Mammary epithelial cell (primary cell): ENCODE measurements around the gene ITGAV.

Experiments
- EZH2 ChIP-seq: IDR thresholded peaks from 2 replicates; pipeline ENCODE4 v1.6.1; 2012; ENCODE audit warnings: low read length, inconsistent platforms, borderline replicate concordance
- TF ChIP-seq, protein P1 (sequence below), 2 donors: IDR thresholded peaks in 1 of 2; conservative IDR thresholded peaks in 1 of 2; 2 replicates each; pipeline ENCODE4 v1.5.1; 2011 to 2012; ENCODE audit warnings: inconsistent platforms in 2 of 2, low read length in 2 of 2, mild to moderate bottlenecking in 2 of 2, control low read depth in 1 of 2, low read depth in 1 of 2; ENCODE audit not compliant: insufficient read depth in 1 of 2; ENCODE audit errors: extremely low read depth in 1 of 2

DNA sequence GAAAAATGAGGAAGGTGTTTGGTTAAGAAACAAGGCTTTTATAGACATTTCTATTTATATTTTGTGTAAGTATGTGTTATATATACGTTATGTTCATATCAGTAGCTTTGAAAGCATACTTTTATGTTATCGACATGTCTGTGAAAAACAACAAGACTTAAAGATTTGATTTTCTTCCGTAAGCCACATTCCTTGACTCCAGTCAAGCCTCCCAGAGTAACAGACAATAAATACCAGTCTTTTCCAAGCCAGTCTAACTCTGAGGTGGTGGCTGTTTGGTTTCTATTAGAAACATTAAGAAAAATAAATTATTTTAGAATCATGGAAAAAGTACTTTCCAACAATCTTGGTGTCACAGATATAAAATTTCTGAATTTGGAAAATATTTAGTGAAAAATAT is 16.3 kb upstream of the ITGAV start:
- TF ChIP-seq, protein P1, sequence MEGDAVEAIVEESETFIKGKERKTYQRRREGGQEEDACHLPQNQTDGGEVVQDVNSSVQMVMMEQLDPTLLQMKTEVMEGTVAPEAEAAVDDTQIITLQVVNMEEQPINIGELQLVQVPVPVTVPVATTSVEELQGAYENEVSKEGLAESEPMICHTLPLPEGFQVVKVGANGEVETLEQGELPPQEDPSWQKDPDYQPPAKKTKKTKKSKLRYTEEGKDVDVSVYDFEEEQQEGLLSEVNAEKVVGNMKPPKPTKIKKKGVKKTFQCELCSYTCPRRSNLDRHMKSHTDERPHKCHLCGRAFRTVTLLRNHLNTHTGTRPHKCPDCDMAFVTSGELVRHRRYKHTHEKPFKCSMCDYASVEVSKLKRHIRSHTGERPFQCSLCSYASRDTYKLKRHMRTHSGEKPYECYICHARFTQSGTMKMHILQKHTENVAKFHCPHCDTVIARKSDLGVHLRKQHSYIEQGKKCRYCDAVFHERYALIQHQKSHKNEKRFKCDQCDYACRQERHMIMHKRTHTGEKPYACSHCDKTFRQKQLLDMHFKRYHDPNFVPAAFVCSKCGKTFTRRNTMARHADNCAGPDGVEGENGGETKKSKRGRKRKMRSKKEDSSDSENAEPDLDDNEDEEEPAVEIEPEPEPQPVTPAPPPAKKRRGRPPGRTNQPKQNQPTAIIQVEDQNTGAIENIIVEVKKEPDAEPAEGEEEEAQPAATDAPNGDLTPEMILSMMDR (conservative IDR thresholded peaks at IDR 0.05 in 1 of 2, IDR thresholded peaks at IDR 0.05 in 1 of 2; ENCODE audit: extremely low read depth in 1 of 2, insufficient read depth in 1 of 2, low read depth in 1 of 2, low read length in 2 of 2): no peak
- TF ChIP-seq EZH2: no peak
